Prostate gland (tissue), 2 donors: ENCODE results near the gene COL24A1.

ENCODE experiments used
- POLR2A ChIP-seq: fragments of 450-650 bp; IDR thresholded peaks from one replicate; pipeline ENCODE4 v1.6.1; 2016; ENCODE audit warnings: antibody characterized with exemption, mild to moderate bottlenecking
- POLR2AphosphoS5 ChIP-seq: sonication (generic); formaldehyde crosslinking; IDR thresholded peaks from one replicate; pipeline ENCODE4 v1.6.1; 2017; ENCODE audit warnings: antibody characterized with exemption
- TF ChIP-seq, protein P1 (sequence below), 4 experiments: fragments of 200-600 bp in 2 of 4; fragments of 450-650 bp in 2 of 4; sonication (generic) in 2 of 4; IDR thresholded peaks; 1 replicate in 3 of 4; 2 replicates in 1 of 4; pipeline ENCODE4 v1.5.1; 2016 to 2019; ENCODE audit warnings: antibody characterized with exemption in 4 of 4, mild to moderate bottlenecking in 2 of 4, moderate library complexity in 2 of 4

- TF ChIP-seq, protein P1, sequence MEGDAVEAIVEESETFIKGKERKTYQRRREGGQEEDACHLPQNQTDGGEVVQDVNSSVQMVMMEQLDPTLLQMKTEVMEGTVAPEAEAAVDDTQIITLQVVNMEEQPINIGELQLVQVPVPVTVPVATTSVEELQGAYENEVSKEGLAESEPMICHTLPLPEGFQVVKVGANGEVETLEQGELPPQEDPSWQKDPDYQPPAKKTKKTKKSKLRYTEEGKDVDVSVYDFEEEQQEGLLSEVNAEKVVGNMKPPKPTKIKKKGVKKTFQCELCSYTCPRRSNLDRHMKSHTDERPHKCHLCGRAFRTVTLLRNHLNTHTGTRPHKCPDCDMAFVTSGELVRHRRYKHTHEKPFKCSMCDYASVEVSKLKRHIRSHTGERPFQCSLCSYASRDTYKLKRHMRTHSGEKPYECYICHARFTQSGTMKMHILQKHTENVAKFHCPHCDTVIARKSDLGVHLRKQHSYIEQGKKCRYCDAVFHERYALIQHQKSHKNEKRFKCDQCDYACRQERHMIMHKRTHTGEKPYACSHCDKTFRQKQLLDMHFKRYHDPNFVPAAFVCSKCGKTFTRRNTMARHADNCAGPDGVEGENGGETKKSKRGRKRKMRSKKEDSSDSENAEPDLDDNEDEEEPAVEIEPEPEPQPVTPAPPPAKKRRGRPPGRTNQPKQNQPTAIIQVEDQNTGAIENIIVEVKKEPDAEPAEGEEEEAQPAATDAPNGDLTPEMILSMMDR (IDR thresholded peaks at IDR 0.05), result no peak
- no peak for TF ChIP-seq POLR2A
- no peak for TF ChIP-seq POLR2AphosphoS5
These were observed 2.0 kb downstream of the COL24A1 start for GRCh38 chr1:86154571-86155050.
